IMR-90 (cell line): ENCODE results near the gene MROH2A. TPM values are rescaled to one million over a fixed set of nuclear protein-coding genes. Genes with fewer than 3 reads are reported as not detected.

Experiments used
- ATAC-seq: fragments of 200-7000 bp; cut with Tn5 transposase; 2 replicates; pipeline ENCODE4 v1.9.1; 2020; ENCODE audit warnings: low read depth, mild to moderate bottlenecking, moderate library complexity
- BruUV-seq: library from RNA; stranded (reverse); fragments of 400-500 nt; replicated peaks from 2 replicates; lab custom pipeline; 2021; lab: Mats Ljungman, UMichigan
- CTCF ChIA-PET: fragments of 300-600 bp; formaldehyde crosslinking; extraction: SDS; loops from one replicate; lab custom pipeline; 2021; ENCODE audit warnings: antibody characterized with exemption; lab: Yijun Ruan, JAX
- POLR2A ChIA-PET: fragments of 300-600 bp; sonication (Branson Sonifier 250); formaldehyde crosslinking; loops from one replicate; lab custom pipeline; 2022; ENCODE audit warnings: antibody characterized with exemption; ENCODE audit not compliant: unreplicated experiment; lab: Charles Lee
- DNase-seq: peaks from one replicate; pipeline ENCODE4 v3.0.0; 2013
- H2AFZ ChIP-seq: replicated peaks from 2 replicates; pipeline ENCODE3; 2013; ENCODE audit warnings: low read length, mild to moderate bottlenecking; ENCODE audit not compliant: poor library complexity
- H2AK5ac ChIP-seq: 2 replicates; pipeline ENCODE4 v1.6.1; 2013; ENCODE audit warnings: low read depth, low read length, inconsistent platforms
- H2AK9ac ChIP-seq: replicated peaks from 2 replicates; pipeline ENCODE3; 2013; ENCODE audit warnings: mild to moderate bottlenecking, low read depth, low read length, moderate library complexity; ENCODE audit not compliant: poor library complexity
- H2BK120ac ChIP-seq: 2 replicates; pipeline ENCODE4 v1.6.1; 2013; ENCODE audit warnings: low read depth, low read length, inconsistent platforms
- H2BK15ac ChIP-seq: 3 replicates; pipeline ENCODE4 v1.6.1; 2013; ENCODE audit warnings: low read depth, low read length, inconsistent platforms
- H2BK20ac ChIP-seq: 2 replicates; pipeline ENCODE4 v1.6.1; 2013; ENCODE audit warnings: low read depth, mild to moderate bottlenecking, inconsistent platforms, low read length, moderate library complexity
- H2BK5ac ChIP-seq: 2 replicates; pipeline ENCODE4 v1.6.1; 2013; ENCODE audit warnings: mild to moderate bottlenecking, low read depth, low read length, inconsistent platforms; ENCODE audit not compliant: poor library complexity, severe bottlenecking
- H3K14ac ChIP-seq: replicated peaks from 2 replicates; pipeline ENCODE4 v1.6.1; 2013; ENCODE audit warnings: low read depth, low read length, inconsistent platforms
- H3K18ac ChIP-seq: 2 replicates; pipeline ENCODE4 v1.6.1; 2013; ENCODE audit warnings: low read depth, low read length, control low read depth
- H3K23ac ChIP-seq: 2 replicates; pipeline ENCODE4 v1.6.1; 2013; ENCODE audit warnings: low read depth, low read length, inconsistent platforms
- H3K27ac ChIP-seq: 2 replicates; pipeline ENCODE4 v1.5.1; 2013; ENCODE audit warnings: mild to moderate bottlenecking, control low read depth, low read length; ENCODE audit not compliant: insufficient read depth
- H3K27me3 ChIP-seq: 2 replicates; pipeline ENCODE4 v1.6.1; 2013; ENCODE audit warnings: low read length; ENCODE audit not compliant: control insufficient read depth, insufficient read depth
- H3K36me3 ChIP-seq: 2 replicates; pipeline ENCODE4 v1.6.1; 2013; ENCODE audit warnings: low read length, mixed read lengths; ENCODE audit not compliant: control insufficient read depth, insufficient read depth
- H3K4ac ChIP-seq: 2 replicates; pipeline ENCODE4 v1.6.1; 2013; ENCODE audit warnings: low read depth, low read length, inconsistent platforms
- H3K4me1 ChIP-seq: 2 replicates; pipeline ENCODE4 v1.6.1; 2013; ENCODE audit warnings: low read length, mixed read lengths; ENCODE audit not compliant: control insufficient read depth, insufficient read depth
- H3K4me2 ChIP-seq: 2 replicates; pipeline ENCODE4 v1.6.1; 2013; ENCODE audit warnings: low read depth, mild to moderate bottlenecking, control low read depth, low read length, moderate library complexity
- H3K4me3 ChIP-seq: 2 replicates; pipeline ENCODE4 v1.5.1; 2013; ENCODE audit warnings: low read depth, mild to moderate bottlenecking, control low read depth, low read length, moderate library complexity; ENCODE audit not compliant: insufficient read depth
- H3K56ac ChIP-seq: 2 replicates; pipeline ENCODE4 v1.6.1; 2013; ENCODE audit warnings: low read length, inconsistent platforms; ENCODE audit not compliant: insufficient read depth; ENCODE audit errors: extremely low read depth
- H3K79me1 ChIP-seq, 2 experiments: 2 replicates each; pipeline ENCODE4 v1.6.1; 2013; ENCODE audit warnings: low read length in 2 of 2, inconsistent platforms in 1 of 2, low read depth in 1 of 2
- H3K9ac ChIP-seq: 2 replicates; pipeline ENCODE4 v1.6.1; 2013; ENCODE audit warnings: low read depth, low read length, control low read depth
- H3K9me1 ChIP-seq: 2 replicates; pipeline ENCODE4 v1.6.1; 2013; ENCODE audit warnings: low read length, inconsistent platforms; ENCODE audit not compliant: insufficient read depth
- H3K9me3 ChIP-seq: 2 replicates; pipeline ENCODE4 v1.6.1; 2013; ENCODE audit warnings: low read length; ENCODE audit not compliant: control insufficient read depth, insufficient read depth
- H4K20me1 ChIP-seq: 2 replicates; pipeline ENCODE4 v1.6.1; 2013; ENCODE audit warnings: low read length, inconsistent platforms; ENCODE audit not compliant: insufficient read depth
- H4K5ac ChIP-seq: 2 replicates; pipeline ENCODE4 v1.6.1; 2013; ENCODE audit warnings: mild to moderate bottlenecking, low read depth, low read length, control low read depth
- H4K8ac ChIP-seq, 2 experiments: 2 replicates each; pipeline ENCODE4 v1.6.1; 2013; ENCODE audit warnings: low read depth in 2 of 2, low read length in 2 of 2, control low read depth in 1 of 2, inconsistent platforms in 1 of 2
- H4K91ac ChIP-seq: 2 replicates; pipeline ENCODE4 v1.6.1; 2013; ENCODE audit warnings: low read depth, low read length, inconsistent platforms; ENCODE audit not compliant: insufficient read depth
- BHLHE40 ChIP-seq: fragments of 150-350 bp; IDR thresholded peaks from 2 replicates; pipeline ENCODE4 v1.6.1; 2016; ENCODE audit warnings: mild to moderate bottlenecking, low read depth, low read length
- CHD1 ChIP-seq: IDR thresholded peaks from 2 replicates; pipeline ENCODE4 v1.6.1; 2012; ENCODE audit warnings: low read depth, low read length, improper control_type of control experiment
- CTCF ChIP-seq: conservative IDR thresholded peaks from 2 replicates; pipeline ENCODE4 v1.5.1; 2012; ENCODE audit warnings: mild to moderate bottlenecking, low read depth, low read length, improper control_type of control experiment
- ELK1 ChIP-seq: fragments of 150-350 bp; IDR thresholded peaks from 2 replicates; pipeline ENCODE4 v1.6.1; 2016; ENCODE audit warnings: low read depth, mild to moderate bottlenecking, low read length, moderate library complexity, borderline replicate concordance
- FOS ChIP-seq: fragments of 150-350 bp; IDR thresholded peaks from 2 replicates; pipeline ENCODE4 v1.6.1; 2016; ENCODE audit warnings: low read depth, low read length
- MAFK ChIP-seq: IDR thresholded peaks from 2 replicates; pipeline ENCODE4 v1.6.1; 2012; ENCODE audit warnings: low read depth, low read length, improper control_type of control experiment
- MXI1 ChIP-seq: IDR thresholded peaks from 2 replicates; pipeline ENCODE4 v1.6.1; 2012; ENCODE audit warnings: low read depth, mild to moderate bottlenecking, low read length, moderate library complexity, borderline replicate concordance
- POLR2A ChIP-seq: IDR thresholded peaks from 2 replicates; pipeline ENCODE4 v1.6.1; 2012; ENCODE audit warnings: mild to moderate bottlenecking, low read depth, low read length
- RAD21 ChIP-seq: IDR thresholded peaks from 2 replicates; pipeline ENCODE4 v1.6.1; 2012; ENCODE audit warnings: low read length, improper control_type of control experiment
- SMC3 ChIP-seq: fragments of 150-350 bp; IDR thresholded peaks from 2 replicates; pipeline ENCODE4 v1.6.1; 2016; ENCODE audit warnings: low read depth, mild to moderate bottlenecking, antibody characterized with exemption, low read length, moderate library complexity
- WGBS, 2 experiments: methylation state at CpG; one replicate each; pipeline versions ENCODE4 v1.1.5 to v1.1.7; 2013; ENCODE audit warnings: missing lambda C conversion rate in 2 of 2; ENCODE audit not compliant: insufficient read length in 1 of 2; ENCODE audit errors: extremely low coverage in 2 of 2; 5-methylcytosine and 5-hydroxymethylcytosine counted together
- dilution Hi-C: fragments of 300-500 bp; cut with HindIII; formaldehyde crosslinking; loops from one replicate; pipeline ENCODE4 v1.14.3; 2018; ENCODE audit warnings: low sequenced_read_pairs; ENCODE audit not compliant: unreplicated experiment
- in situ Hi-C: fragments of 300-500 bp; cut with MboI; formaldehyde crosslinking; loops from 3 replicates; pipeline ENCODE4 v1.14.3; 2019; ENCODE audit warnings: low sequenced_read_pairs, inconsistent platforms, mixed read lengths
- intact Hi-C: fragments of 100-400 bp; cut with micrococcal nuclease; formaldehyde crosslinking; loops from 2 replicates; pipeline ENCODE4 v1.10.0; 2022
- polyA plus RNA-seq, 3 experiments: library from polyadenylated mRNA; depleted of rRNA; stranded (reverse); fragments of >200 nt; gene quantifications; 2 replicates each; pipeline ENCODE4 v1.2.3, GENCODE V29; 2012; ENCODE audit warnings: low replicate concordance in 1 of 3
- total RNA-seq: library from RNA; depleted of rRNA; stranded (reverse); fragments of >200 nt; gene quantifications from 2 replicates; pipeline ENCODE4 v1.2.3, GENCODE V29; 2012

Gene MROH2A
- total and polyA plus RNA-seq, 2 of the 4 experiments (the other 2 are of a cell fraction) = not detected

GRCh38 chr2:233794128-233794658 is 16.1 kb downstream of the MROH2A start:
- TF ChIP-seq CHD1 (no peak), RAD21 (no peak), ELK1 (no peak), MAFK (no peak), BHLHE40 (no peak), FOS (no peak), CTCF (no peak), MXI1 (no peak), POLR2A (no peak), SMC3 (no peak)
- H2BK20ac ChIP-seq = no peak overlapping the region
- H2AK5ac ChIP-seq = no peak overlapping the region
- H3K4me1 ChIP-seq = no peaks in the 10 kb centered on the region
- H2BK120ac ChIP-seq = no peak overlapping the region
- H2AK9ac ChIP-seq = no peak overlapping the region
- H3K56ac ChIP-seq = no peak overlapping the region
- H3K4me3 ChIP-seq = no peak overlapping the region
- in situ Hi-C loops (no loop called here), dilution Hi-C loops (no loop called here), intact Hi-C loops (no loop called here)
- H3K36me3 ChIP-seq = no peaks in the 10 kb centered on the region
- ChIA-PET CTCF (no interaction called here), POLR2A (no interaction called here)
- no peaks in the 10 kb centered on the region for H3K9me1 ChIP-seq
- no peak overlapping the region for H3K4ac ChIP-seq
- H4K91ac ChIP-seq = no peak overlapping the region
- ATAC-seq = no peak
- H4K5ac ChIP-seq = no peak overlapping the region
- no peak overlapping the region for H4K8ac ChIP-seq
- no peak overlapping the region for H2BK5ac ChIP-seq
- no peak overlapping the region for H3K14ac ChIP-seq
- no peak overlapping the region for H3K18ac ChIP-seq
- H2AFZ ChIP-seq = no peak overlapping the region
- no peaks in the 10 kb centered on the region for H3K79me1 ChIP-seq
- H4K20me1 ChIP-seq = no peaks in the 10 kb centered on the region
- DNase-seq = no peak
- 57% methylated on average over 13 of the region's 17 CpGs; no CpG with 5 or more reads in 1 of the 2 experiments for WGBS, 2 experiments
- H2BK15ac ChIP-seq = no peak overlapping the region
- H3K27ac ChIP-seq = no peak overlapping the region
- H3K23ac ChIP-seq = no peak overlapping the region
- no TSS peak for BruUV-seq
- no peak overlapping the region for H3K9ac ChIP-seq
- peaks cover 10% of the 10 kb centered on the region for H3K27me3 ChIP-seq
- H3K9me3 ChIP-seq = no peaks in the 10 kb centered on the region; the same call in 1 of the 2 replicates
- H3K4me2 ChIP-seq = no peak overlapping the region
